Endothelial cell of hepatic sinusoid (primary cell): ENCODE data around the gene KCTD7.
"Not testable (repeated sequence)": the region's sequence is repeated elsewhere in the genome, so short reads cannot be mapped to it uniquely, and the experiment has no call there.

Source experiments
- in situ Hi-C: cut with HindIII; loops from 2 replicates; pipeline ENCODE4 v1.10.0; 2017; ENCODE audit warnings: low sequenced_read_pairs

KCTD7 gene

GRCh38 chr7:66615699-66616098 lies 13.0 kb upstream of the KCTD7 start:
- in situ Hi-C loops = no loop called here

GRCh38 chr7:66617295-66617694 lies 11.4 kb upstream of the KCTD7 start:
- in situ Hi-C loops = no loop called here

GRCh38 chr7:66619341-66619948 lies 9.2 kb upstream of the KCTD7 start:
- in situ Hi-C loops = not testable (repeated sequence)

- in situ Hi-C loops = no loop called here
Observed at GRCh38 chr7:66626331-66626934, 2.2 kb upstream of the KCTD7 start.

GRCh38 chr7:66627151-66627681 lies 1.5 kb upstream of the KCTD7 start:
- in situ Hi-C loops = no loop called here

GRCh38 chr7:66627881-66628360 lies 760 bp upstream of the KCTD7 start:
- in situ Hi-C loops = no loop called here

GRCh38 chr7:66629222-66630062 lies 761 bp downstream of the KCTD7 start:
- in situ Hi-C loops = no loop called here

GRCh38 chr7:66630531-66630930 lies 1.9 kb downstream of the KCTD7 start:
- in situ Hi-C loops = no loop called here

GRCh38 chr7:66631471-66631870 lies 2.8 kb downstream of the KCTD7 start:
- in situ Hi-C loops = no loop called here

GRCh38 chr7:66634816-66635215 lies 6.1 kb downstream of the KCTD7 start:
- in situ Hi-C loops = no loop called here

GRCh38 chr7:66635322-66635981 lies 6.8 kb downstream of the KCTD7 start:
- in situ Hi-C loops = not testable (repeated sequence)

GRCh38 chr7:66635982-66636546 lies 7.4 kb downstream of the KCTD7 start:
- in situ Hi-C loops = not testable (repeated sequence)

GRCh38 chr7:66638309-66639099 lies 9.8 kb downstream of the KCTD7 start:
- in situ Hi-C loops = no loop called here

GRCh38 chr7:66639773-66640172 lies 11.1 kb downstream of the KCTD7 start:
- in situ Hi-C loops = no loop called here

- in situ Hi-C loops = no loop called here
Observed at GRCh38 chr7:66640802-66641525, 12.3 kb downstream of the KCTD7 start.

- in situ Hi-C loops = no loop called here
Observed at GRCh38 chr7:66641526-66641871, 12.8 kb downstream of the KCTD7 start.

- in situ Hi-C loops = no loop called here
Observed at GRCh38 chr7:66642186-66642585, 13.5 kb downstream of the KCTD7 start.

GRCh38 chr7:66642932-66643331 lies 14.3 kb downstream of the KCTD7 start:
- in situ Hi-C loops = no loop called here

- in situ Hi-C loops = no loop called here
Observed at GRCh38 chr7:66643395-66643794, 14.7 kb downstream of the KCTD7 start.
